Calu3 (cell line): ENCODE results near the gene NUPR1. TPM values are rescaled to one million over a fixed set of nuclear protein-coding genes. Genes with fewer than 3 reads are reported as not detected.

Source experiments
- BruUV-seq: library from RNA; stranded (reverse); fragments of 400-500 nt; replicated peaks from 2 replicates; lab custom pipeline; 2021; lab: Mats Ljungman, UMichigan
- CTCF ChIA-PET: fragments of 300-600 bp; sonication (Branson Sonifier 250); formaldehyde crosslinking; loops from one replicate; lab custom pipeline; 2022; ENCODE audit warnings: antibody characterized with exemption; lab: Charles Lee
- DNase-seq: peaks from one replicate; pipeline ENCODE4 v3.0.0; 2022
- H3K27ac Mint-ChIP-seq: one replicate; pipeline ENCODE4 v1.8.0; 2022; ENCODE audit warnings: mixed read lengths; ENCODE audit not compliant: unreplicated experiment
- H3K27me3 Mint-ChIP-seq: one replicate; pipeline ENCODE4 v1.8.0; 2022; ENCODE audit warnings: mixed read lengths; ENCODE audit not compliant: unreplicated experiment
- H3K36me3 Mint-ChIP-seq: one replicate; pipeline ENCODE4 v1.8.0; 2022; ENCODE audit warnings: mild to moderate bottlenecking, moderate library complexity, mixed read lengths; ENCODE audit not compliant: insufficient read depth, unreplicated experiment
- H3K4me1 Mint-ChIP-seq: one replicate; pipeline ENCODE4 v1.8.0; 2022; ENCODE audit warnings: mild to moderate bottlenecking, low read depth, mixed read lengths; ENCODE audit not compliant: unreplicated experiment
- H3K4me3 Mint-ChIP-seq: one replicate; pipeline ENCODE4 v1.8.0; 2022; ENCODE audit warnings: mild to moderate bottlenecking, low read depth, moderate library complexity, mixed read lengths; ENCODE audit not compliant: unreplicated experiment
- H3K9me3 Mint-ChIP-seq: one replicate; pipeline ENCODE4 v1.8.0; 2022; ENCODE audit warnings: low read depth, mixed read lengths; ENCODE audit not compliant: unreplicated experiment
- CTCF ChIP-seq: fragments of 200-600 bp; IDR thresholded peaks from one replicate; pipeline ENCODE4 v1.8.0; 2022; ENCODE audit warnings: antibody characterized with exemption; ENCODE audit not compliant: unreplicated experiment
- intact Hi-C: fragments of 100-400 bp; cut with micrococcal nuclease; formaldehyde crosslinking; loops from one replicate; pipeline ENCODE4 v1.10.0; 2022; ENCODE audit not compliant: unreplicated experiment
- total RNA-seq: library from RNA; stranded (reverse); gene quantifications from 2 replicates; pipeline ENCODE4 v1.2.3, GENCODE V29; 2022

Gene NUPR1
- total RNA-seq, 1 experiment from 2014 or later: 0.73 TPM

GRCh38 chr16:28499854-28500253 is 38.9 kb downstream of the NUPR1 start:
- H3K9me3 Mint-ChIP-seq: no peaks in the 10 kb centered on the region
- no peak for TF ChIP-seq CTCF
- no peak overlapping the region for H3K4me3 Mint-ChIP-seq
- no peak for DNase-seq
- no TSS peak for BruUV-seq
- no peaks in the 10 kb centered on the region for H3K4me1 Mint-ChIP-seq
- peaks cover 5% of the 10 kb centered on the region for H3K36me3 Mint-ChIP-seq
- no peak overlapping the region for H3K27ac Mint-ChIP-seq
- H3K27me3 Mint-ChIP-seq: peaks cover 33% of the 10 kb centered on the region
- intact Hi-C loops: no loop called here
- CTCF ChIA-PET: interaction anchor here (0.5 to 1.0 kb wide), 2 partner anchors 9 to 24 kb away, joined by 3 read pairs; no protein-coding TSS in a partner anchor

DNA sequence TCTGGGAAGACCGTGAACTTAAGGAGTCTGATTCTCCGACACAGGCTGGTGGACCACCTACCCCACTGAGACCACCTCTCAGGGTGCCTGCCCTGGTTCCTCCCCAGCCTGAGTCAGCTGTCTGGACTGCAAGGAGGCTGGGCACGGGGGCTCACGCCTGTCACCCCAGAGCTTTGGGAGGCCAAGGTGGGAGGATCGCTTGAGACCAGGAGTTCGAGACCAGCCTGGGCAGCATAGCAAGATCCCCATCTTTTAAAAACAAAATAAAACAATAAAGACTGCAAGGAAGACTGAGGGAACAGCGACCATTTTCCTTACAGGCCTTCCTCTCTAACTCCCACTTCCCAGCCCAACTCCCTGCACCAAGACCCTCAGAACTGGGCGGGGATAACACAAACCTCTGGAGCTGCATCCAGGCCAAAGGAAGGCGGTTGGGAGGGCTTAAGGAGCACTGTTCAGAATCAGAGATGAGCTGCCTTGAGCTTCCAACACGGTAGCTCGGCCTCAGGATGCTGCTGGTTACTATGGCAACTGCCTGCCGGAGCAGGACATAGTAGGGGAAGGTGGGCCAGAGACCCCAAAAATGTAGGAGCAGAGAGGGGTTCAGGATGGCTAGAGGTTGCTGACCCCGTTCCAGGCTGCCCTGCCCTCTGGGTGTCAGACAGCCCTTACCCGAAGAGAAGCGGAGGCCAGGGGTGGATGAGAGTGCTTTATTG is 40.0 kb downstream of the NUPR1 start:
- DNase-seq: no peak
- H3K4me1 Mint-ChIP-seq: no peaks in the 10 kb centered on the region
- H3K36me3 Mint-ChIP-seq: peaks cover 5% of the 10 kb centered on the region
- CTCF ChIA-PET: no interaction called here
- no peak overlapping the region for H3K4me3 Mint-ChIP-seq
- H3K27ac Mint-ChIP-seq: no peak overlapping the region
- TF ChIP-seq CTCF: no peak
- intact Hi-C loops: no loop called here
- no TSS peak for BruUV-seq
- H3K27me3 Mint-ChIP-seq: peaks cover 39% of the 10 kb centered on the region
- H3K9me3 Mint-ChIP-seq: no peaks in the 10 kb centered on the region

- no peak for DNase-seq
- intact Hi-C loops: no loop called here
- no TSS peak for BruUV-seq
- Mint-ChIP-seq H3K4me3 (no peak overlapping the region), H3K4me1 (no peaks in the 10 kb centered on the region), H3K9me3 (no peaks in the 10 kb centered on the region), H3K27ac (no peak overlapping the region), H3K36me3 (peaks cover 5% of the 10 kb centered on the region), H3K27me3 (peaks cover 39% of the 10 kb centered on the region)
- CTCF ChIA-PET: no interaction called here
- TF ChIP-seq CTCF: no peak
Measured at GRCh38 chr16:28497861-28498599, 40.7 kb downstream of the NUPR1 start.

GRCh38 chr16:28497386-28497785 is 41.4 kb downstream of the NUPR1 start:
- no TSS peak for BruUV-seq
- CTCF ChIA-PET: no interaction called here
- Mint-ChIP-seq H3K27me3 (peaks cover 39% of the 10 kb centered on the region), H3K4me1 (no peaks in the 10 kb centered on the region), H3K27ac (no peak overlapping the region), H3K9me3 (no peaks in the 10 kb centered on the region), H3K36me3 (peaks cover 6% of the 10 kb centered on the region), H3K4me3 (no peak overlapping the region)
- no peak for DNase-seq
- intact Hi-C loops: no loop called here
- no peak for TF ChIP-seq CTCF
